Mesothelial cell of epicardium (in vitro differentiated cells): ENCODE measurements around the gene PDE8A. TPM values are rescaled to one million over a fixed set of nuclear protein-coding genes. Genes with fewer than 3 reads are reported as not detected.
A peak's percentile ranks its signal among the peaks of the same experiment; 100 is the strongest.

ENCODE experiments used
- DNase-seq, 2 experiments: peaks; one replicate each; pipeline ENCODE4 v3.0.0; 2021; ENCODE audit warnings: low spot score in 2 of 2; ENCODE audit not compliant: unreplicated experiment in 2 of 2
- H3K27ac Mint-ChIP-seq: 2 replicates; pipeline ENCODE4 v1.8.0; 2021; ENCODE audit warnings: mixed read lengths
- H3K27me3 Mint-ChIP-seq: 2 replicates; pipeline ENCODE4 v1.8.0; 2021; ENCODE audit warnings: low read depth, mixed read lengths
- H3K36me3 Mint-ChIP-seq: 2 replicates; pipeline ENCODE4 v1.8.0; 2021; ENCODE audit warnings: mixed read lengths
- H3K4me1 Mint-ChIP-seq: 2 replicates; pipeline ENCODE4 v1.8.0; 2021; ENCODE audit warnings: mixed read lengths
- H3K4me3 Mint-ChIP-seq: 2 replicates; pipeline ENCODE4 v1.8.0; 2021; ENCODE audit warnings: mild to moderate bottlenecking, moderate library complexity, mixed read lengths
- H3K9me3 Mint-ChIP-seq: 2 replicates; pipeline ENCODE4 v1.8.0; 2021; ENCODE audit warnings: mixed read lengths
- total RNA-seq: library from RNA; stranded (reverse); gene quantifications from 3 replicates; pipeline ENCODE4 v1.2.1, GENCODE V29; 2021
- TF ChIP-seq, protein P1 (sequence below): fragments of 200-600 bp; sonication (generic); IDR thresholded peaks from one replicate; pipeline ENCODE4 v1.5.0; 2021; ENCODE audit warnings: antibody characterized with exemption; ENCODE audit not compliant: unreplicated experiment

Gene PDE8A, protein sequence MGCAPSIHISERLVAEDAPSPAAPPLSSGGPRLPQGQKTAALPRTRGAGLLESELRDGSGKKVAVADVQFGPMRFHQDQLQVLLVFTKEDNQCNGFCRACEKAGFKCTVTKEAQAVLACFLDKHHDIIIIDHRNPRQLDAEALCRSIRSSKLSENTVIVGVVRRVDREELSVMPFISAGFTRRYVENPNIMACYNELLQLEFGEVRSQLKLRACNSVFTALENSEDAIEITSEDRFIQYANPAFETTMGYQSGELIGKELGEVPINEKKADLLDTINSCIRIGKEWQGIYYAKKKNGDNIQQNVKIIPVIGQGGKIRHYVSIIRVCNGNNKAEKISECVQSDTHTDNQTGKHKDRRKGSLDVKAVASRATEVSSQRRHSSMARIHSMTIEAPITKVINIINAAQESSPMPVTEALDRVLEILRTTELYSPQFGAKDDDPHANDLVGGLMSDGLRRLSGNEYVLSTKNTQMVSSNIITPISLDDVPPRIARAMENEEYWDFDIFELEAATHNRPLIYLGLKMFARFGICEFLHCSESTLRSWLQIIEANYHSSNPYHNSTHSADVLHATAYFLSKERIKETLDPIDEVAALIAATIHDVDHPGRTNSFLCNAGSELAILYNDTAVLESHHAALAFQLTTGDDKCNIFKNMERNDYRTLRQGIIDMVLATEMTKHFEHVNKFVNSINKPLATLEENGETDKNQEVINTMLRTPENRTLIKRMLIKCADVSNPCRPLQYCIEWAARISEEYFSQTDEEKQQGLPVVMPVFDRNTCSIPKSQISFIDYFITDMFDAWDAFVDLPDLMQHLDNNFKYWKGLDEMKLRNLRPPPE
- 33.5 to 38.4 TPM (median 36.7 TPM) in 3 replicates for total RNA-seq

DNA sequence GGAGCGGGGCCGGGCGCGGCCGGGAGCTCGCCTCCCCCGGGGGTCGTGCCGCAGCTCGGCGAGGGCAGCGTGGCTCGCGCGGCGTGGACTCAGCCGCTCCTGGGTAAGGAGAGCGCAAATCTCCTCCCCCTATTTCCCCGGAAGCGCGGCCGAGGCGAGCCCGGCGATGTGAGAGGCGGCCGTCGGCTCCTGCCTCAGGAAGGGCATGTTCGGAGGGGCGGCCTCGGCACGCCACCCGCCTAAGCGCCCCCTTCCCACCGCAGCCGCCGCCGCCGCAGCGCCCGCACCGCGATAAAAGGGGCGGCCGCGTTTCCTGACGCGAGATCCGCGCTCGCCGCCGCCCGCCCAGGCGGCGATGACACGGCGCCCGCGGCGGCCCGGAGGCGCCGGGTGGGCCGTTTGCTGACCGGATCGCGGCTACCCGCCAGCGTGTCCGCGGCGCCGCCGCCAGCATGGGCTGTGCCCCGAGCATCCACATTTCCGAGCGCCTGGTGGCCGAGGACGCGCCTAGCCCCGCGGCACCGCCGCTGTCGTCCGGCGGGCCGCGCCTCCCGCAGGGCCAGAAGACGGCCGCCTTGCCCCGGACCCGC lies at the start of gene PDE8A:
Gene PDE8A, plus strand, starts transcription at position 146 of the 590 bp plus-strand sequence. Its CDS starts 307 bp downstream, at position 453.
- TF ChIP-seq, protein P1, sequence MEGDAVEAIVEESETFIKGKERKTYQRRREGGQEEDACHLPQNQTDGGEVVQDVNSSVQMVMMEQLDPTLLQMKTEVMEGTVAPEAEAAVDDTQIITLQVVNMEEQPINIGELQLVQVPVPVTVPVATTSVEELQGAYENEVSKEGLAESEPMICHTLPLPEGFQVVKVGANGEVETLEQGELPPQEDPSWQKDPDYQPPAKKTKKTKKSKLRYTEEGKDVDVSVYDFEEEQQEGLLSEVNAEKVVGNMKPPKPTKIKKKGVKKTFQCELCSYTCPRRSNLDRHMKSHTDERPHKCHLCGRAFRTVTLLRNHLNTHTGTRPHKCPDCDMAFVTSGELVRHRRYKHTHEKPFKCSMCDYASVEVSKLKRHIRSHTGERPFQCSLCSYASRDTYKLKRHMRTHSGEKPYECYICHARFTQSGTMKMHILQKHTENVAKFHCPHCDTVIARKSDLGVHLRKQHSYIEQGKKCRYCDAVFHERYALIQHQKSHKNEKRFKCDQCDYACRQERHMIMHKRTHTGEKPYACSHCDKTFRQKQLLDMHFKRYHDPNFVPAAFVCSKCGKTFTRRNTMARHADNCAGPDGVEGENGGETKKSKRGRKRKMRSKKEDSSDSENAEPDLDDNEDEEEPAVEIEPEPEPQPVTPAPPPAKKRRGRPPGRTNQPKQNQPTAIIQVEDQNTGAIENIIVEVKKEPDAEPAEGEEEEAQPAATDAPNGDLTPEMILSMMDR: no peak
- Mint-ChIP-seq H3K9me3 (no peaks in the 10 kb centered on the region), H3K27ac (peak within 1 kb of the TSS; percentile 97), H3K36me3 (no peaks in the 10 kb centered on the region), H3K4me1 (peaks cover 30% of the 10 kb centered on the region), H3K4me3 (peak within 1 kb of the TSS; percentile 86), H3K27me3 (peaks cover 21% of the 10 kb centered on the region)
- peak in 1 of 2 experiments; percentile 61 for DNase-seq

DNA sequence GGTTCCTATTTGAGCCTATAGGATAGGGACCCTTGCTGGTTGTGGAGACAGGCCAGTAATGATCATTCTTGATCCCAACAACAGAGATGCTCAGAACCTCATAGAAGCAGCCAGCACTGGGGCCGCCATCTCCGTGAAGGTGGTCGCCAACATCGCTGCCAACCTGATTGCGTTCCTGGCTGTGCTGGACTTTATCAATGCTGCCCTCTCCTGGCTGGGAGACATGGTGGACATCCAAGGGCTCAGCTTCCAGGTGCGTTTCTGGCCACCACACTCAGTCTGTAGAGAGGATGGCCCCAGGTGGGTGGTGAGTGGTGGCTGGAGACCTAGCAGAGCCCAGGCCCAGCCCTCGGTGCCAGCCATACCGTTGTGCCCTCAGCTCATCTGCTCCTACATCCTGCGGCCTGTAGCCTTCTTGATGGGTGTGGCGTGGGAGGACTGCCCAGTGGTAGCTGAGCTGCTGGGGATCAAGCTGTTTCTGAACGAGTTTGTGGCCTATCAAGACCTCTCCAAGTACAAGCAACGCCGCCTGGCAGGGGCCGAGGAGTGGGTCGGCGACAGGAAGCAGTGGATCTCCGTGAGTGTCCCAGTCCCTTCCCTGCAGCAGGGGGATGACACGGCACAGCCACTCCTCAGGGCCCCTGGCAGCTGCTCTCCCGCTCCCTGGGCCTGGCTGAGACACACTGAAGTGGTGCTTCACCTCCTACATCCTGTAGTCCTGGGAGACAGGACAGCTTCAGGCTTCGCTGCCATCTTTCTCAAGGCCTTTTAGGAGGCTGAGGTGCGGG lies 46.5 kb upstream of the PDE8A start:
- no peak for DNase-seq
- H3K4me1 Mint-ChIP-seq: peaks cover 2% of the 10 kb centered on the region

DNA sequence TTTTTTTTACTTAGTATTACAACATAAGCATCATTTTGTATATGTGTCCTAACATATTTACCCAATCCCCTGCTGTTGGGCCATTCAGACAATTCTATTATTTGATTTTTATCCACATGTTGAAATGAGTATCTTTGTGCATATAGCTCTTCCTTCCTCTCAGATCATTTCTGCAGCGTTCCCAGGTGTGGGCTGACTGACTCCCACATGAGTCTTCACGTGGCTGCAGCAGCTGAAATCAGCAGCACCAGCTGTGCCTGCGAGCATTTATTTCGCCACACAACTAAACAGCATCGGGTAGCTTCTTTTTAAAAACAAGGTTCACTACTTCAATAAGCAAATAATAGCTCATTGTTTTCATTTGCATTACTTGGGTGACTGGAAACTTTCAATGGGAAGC lies 44.5 kb upstream of the PDE8A start:
- Mint-ChIP-seq H3K27me3 (peaks cover 4% of the 10 kb centered on the region), H3K4me1 (no peaks in the 10 kb centered on the region), H3K9me3 (no peaks in the 10 kb centered on the region), H3K4me3 (no peak overlapping the region), H3K36me3 (no peaks in the 10 kb centered on the region), H3K27ac (no peak overlapping the region)
- TF ChIP-seq, protein P1: no peak
- no peak for DNase-seq

More for the DNA sequence above, 46.5 kb upstream of the PDE8A start:
- TF ChIP-seq, protein P1: no peak
- Mint-ChIP-seq H3K27ac (no peak overlapping the region), H3K4me3 (no peak overlapping the region), H3K9me3 (no peaks in the 10 kb centered on the region), H3K27me3 (peaks cover 4% of the 10 kb centered on the region), H3K36me3 (no peaks in the 10 kb centered on the region)

DNA sequence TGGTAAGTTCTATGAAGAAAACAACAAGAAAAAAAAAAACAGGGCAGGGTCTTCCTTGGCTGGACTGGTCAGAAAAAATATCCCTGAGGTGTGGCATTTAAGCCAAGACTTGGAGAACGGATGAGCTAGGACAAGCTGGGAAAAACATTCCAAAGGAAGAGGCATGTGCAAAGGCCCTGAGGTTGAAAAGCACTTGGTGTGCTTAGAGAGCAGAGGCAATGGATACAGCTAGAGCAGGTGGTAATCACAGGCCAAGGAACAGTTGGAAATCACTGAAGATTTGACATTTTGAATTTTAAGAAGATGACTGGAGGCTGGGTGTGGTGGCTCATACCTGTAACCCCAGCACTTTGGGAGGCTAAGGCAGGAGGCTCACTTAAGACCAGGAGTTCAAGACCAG lies 42.9 kb upstream of the PDE8A start:
- no peaks in the 10 kb centered on the region for H3K4me1 Mint-ChIP-seq
- H3K27me3 Mint-ChIP-seq: peaks cover 4% of the 10 kb centered on the region
- no peaks in the 10 kb centered on the region for H3K9me3 Mint-ChIP-seq
- TF ChIP-seq, protein P1: no peak
- no peaks in the 10 kb centered on the region for H3K36me3 Mint-ChIP-seq
- no peak for DNase-seq
- no peak overlapping the region for H3K27ac Mint-ChIP-seq
- no peak overlapping the region for H3K4me3 Mint-ChIP-seq

DNA sequence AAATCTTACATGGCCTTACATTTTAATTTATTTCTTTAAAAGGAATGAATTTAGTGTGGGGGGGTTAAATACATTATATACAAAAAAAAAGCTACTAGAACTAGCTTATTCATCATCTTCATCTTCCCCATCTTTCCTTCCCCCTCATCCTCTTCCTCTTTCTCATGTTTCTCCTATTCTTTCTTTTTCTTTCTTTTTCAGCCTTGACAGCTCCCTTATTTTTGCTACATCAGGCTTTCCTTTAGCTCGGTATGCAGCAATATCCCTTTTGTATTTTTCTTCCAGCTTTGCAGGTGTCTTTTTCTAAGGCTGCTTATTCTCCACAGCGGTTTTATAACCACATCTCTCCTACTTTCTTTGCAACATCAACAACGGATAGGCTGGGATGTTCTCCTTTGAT lies 41.3 kb upstream of the PDE8A start:
- TF ChIP-seq, protein P1: no peak
- no peaks in the 10 kb centered on the region for H3K4me1 Mint-ChIP-seq
- no peak for DNase-seq
- H3K4me3 Mint-ChIP-seq: no peak overlapping the region
- no peak overlapping the region for H3K27ac Mint-ChIP-seq
- peaks cover 4% of the 10 kb centered on the region for H3K27me3 Mint-ChIP-seq
- no peaks in the 10 kb centered on the region for H3K36me3 Mint-ChIP-seq
- H3K9me3 Mint-ChIP-seq: no peaks in the 10 kb centered on the region
